Left colon (tissue), 2 donors: ENCODE results near the gene HDC. TPM values are rescaled to one million over a fixed set of nuclear protein-coding genes. Genes with fewer than 3 reads are reported as not detected.

ENCODE experiments used
- ATAC-seq: fragments of 200-7000 bp; cut with Tn5 transposase; one replicate; pipeline ENCODE4 v1.9.1; 2020; ENCODE audit warnings: mild to moderate bottlenecking, moderate library complexity
- DNase-seq, 2 donors: peaks; one replicate each; pipeline ENCODE4 v3.0.0-alpha.2; 2020
- intact Hi-C, 2 donors: fragments of 100-400 bp; cut with DNase I in 1 of 2; cut with micrococcal nuclease in 1 of 2; formaldehyde crosslinking; loops; one replicate each; pipeline versions ENCODE4 v1.11.2 to v1.14.0; 2022; cut with DNase I, micrococcal nuclease
- long read RNA-seq: library from polyadenylated mRNA; unstranded; transcript quantifications from one replicate; pipeline ENCODE4 v2.0.0, GENCODE V29; 2021
- total RNA-seq, 2 donors: library from RNA; stranded (reverse); fragmentation: NEBNext Ultra II Directional; extraction: Animal tissue kit (Norgen Biotek cat#: 25700); gene quantifications; one replicate each; pipeline ENCODE4 v1.2.1, GENCODE V29; 2021
- donor health status: DM: no; HTN: no; CAD: no.
- donor health status: DM: yes; HTN: yes; CAD: no.

The HDC gene, protein sequence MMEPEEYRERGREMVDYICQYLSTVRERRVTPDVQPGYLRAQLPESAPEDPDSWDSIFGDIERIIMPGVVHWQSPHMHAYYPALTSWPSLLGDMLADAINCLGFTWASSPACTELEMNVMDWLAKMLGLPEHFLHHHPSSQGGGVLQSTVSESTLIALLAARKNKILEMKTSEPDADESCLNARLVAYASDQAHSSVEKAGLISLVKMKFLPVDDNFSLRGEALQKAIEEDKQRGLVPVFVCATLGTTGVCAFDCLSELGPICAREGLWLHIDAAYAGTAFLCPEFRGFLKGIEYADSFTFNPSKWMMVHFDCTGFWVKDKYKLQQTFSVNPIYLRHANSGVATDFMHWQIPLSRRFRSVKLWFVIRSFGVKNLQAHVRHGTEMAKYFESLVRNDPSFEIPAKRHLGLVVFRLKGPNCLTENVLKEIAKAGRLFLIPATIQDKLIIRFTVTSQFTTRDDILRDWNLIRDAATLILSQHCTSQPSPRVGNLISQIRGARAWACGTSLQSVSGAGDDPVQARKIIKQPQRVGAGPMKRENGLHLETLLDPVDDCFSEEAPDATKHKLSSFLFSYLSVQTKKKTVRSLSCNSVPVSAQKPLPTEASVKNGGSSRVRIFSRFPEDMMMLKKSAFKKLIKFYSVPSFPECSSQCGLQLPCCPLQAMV
- total RNA-seq = 1 to 10 TPM in 1 of 2 donors, under 1 TPM in 1; 0.40 to 2.6 TPM
- long read RNA-seq = 0 reads

DNA sequence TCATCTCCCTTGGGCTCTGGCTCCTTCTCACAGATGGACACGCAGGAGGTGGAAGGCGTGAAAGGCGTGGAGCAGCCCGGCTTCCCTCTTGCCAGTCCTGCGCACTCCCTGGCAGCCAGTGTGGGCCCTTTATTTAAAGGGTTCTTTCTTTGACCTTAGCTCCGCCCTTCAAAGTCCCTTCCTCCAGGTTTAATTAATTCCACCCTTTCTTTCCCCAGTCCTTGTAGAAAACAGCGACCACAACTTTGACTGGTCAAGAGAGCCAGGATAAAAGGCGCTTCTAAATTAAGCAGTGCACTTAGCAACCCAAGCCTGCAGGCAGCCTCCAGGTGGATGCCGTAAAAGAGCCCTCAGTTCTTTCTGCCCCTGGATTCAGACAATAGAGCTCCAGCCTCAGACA, at the start of gene HDC:
TSS of gene HDC (minus strand) at position 107 of the 400 bp plus-strand sequence. CDS start at position 4, 103 bp downstream.
- ATAC-seq (no peak), DNase-seq (no peak)
- intact Hi-C loops = no loop called here

DNA sequence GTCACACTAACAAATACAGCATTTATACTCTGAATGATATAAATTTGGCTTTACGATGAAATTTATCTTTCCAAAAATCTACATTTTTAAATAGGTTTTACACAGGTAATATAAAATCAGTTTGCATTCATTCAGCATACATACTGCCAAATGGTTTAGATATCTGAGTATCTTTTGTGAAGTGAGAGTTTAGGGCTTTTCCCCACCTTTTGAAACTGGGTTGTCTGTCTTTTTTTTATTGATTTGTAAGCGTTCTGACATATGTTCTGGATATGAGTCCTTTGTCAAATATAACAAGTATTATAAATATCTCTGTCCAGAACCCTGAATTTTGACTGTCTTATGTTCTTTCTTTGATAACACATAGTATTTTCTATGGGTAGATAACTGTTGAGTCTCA, 47.1 kb upstream of the HDC start:
- intact Hi-C loops = no loop called here
- ATAC-seq = no peak
- DNase-seq = no peak

DNA sequence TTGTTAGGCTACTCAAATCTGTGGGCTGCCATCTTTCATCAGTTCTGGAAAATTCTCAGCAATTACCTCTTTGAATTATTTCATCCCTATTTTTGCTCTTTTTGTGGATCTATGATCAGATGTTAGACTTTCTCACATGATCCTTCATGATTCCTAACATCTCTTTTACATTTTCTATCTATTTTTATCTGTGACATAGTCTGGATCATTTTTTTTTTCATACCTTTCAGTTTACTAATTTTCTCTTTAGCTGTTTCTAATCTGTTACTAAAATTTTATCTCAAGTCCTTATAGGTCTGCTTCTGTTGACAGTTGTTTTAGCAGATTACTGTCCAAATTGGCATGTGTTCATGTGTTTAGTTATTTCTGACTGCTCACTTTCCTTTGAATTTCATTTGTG, 42.3 kb upstream of the HDC start:
- DNase-seq (no peak), ATAC-seq (no peak)
- intact Hi-C loops = no loop called here

DNA sequence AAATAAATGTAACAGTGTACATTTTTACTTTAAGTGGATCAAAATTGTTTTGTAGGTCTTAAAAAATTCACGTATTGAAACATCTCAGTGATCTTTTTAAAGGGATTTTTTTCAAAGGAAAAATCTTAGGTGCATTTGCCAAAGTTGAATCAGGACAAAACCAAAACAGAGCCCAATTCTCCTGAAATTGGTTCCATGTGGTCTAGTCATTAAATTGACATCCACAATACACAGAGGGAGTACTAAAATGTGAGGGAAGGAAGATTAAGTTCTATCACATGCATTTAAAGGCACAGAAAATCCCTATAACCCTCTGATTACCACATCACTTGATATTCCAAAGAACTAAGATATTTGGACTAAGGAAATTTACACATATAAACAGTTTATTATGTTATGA, 39.3 kb upstream of the HDC start:
- intact Hi-C loops = no loop called here
- ATAC-seq (no peak), DNase-seq (no peak)

DNA sequence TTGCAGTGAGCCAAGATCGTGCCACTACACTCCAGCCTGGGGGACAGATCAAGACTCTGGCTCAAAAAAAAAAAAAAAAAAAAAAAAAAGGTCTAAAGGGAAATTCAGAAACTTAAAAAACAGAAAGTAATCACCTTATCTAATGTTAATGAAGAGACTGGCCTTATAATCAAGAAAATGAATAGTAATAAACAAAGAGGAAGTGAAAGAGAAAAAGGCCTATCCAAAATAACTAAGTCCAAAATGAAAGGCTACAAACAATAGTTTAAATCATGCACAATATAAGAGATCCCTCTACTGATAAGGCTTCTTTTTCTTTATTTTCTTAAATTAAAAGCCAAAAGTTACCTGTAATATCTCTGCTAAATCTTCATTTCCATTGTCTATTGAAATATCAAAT, 37.1 kb upstream of the HDC start:
- no peak for ATAC-seq
- intact Hi-C loops = no loop called here

DNA sequence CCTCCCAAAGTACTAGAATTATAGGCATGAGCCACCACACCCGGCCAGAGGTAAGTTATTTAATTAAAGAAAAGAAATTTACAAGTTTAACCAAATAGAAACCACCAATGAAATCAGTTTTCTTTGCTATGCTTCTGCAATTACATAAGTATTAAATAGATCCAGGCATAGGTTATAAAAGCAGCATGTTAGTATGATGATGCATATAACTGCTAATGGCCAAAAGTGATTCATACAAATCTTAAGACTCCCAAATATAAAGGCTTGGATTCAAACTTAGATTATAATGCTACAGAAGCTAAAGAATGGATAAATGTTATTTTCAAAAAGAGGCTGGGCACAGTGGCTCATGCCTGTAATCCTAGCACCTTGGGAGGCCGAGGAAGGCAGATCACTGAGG, 32.8 kb upstream of the HDC start:
- intact Hi-C loops = loop anchor here in 1 of 2 donors (10.0 kb wide), 1 partner anchor 64 kb away; no protein-coding TSS in a partner anchor
- DNase-seq = no peak

More for the DNA sequence above, 37.1 kb upstream of the HDC start:
- DNase-seq = no peak

DNA sequence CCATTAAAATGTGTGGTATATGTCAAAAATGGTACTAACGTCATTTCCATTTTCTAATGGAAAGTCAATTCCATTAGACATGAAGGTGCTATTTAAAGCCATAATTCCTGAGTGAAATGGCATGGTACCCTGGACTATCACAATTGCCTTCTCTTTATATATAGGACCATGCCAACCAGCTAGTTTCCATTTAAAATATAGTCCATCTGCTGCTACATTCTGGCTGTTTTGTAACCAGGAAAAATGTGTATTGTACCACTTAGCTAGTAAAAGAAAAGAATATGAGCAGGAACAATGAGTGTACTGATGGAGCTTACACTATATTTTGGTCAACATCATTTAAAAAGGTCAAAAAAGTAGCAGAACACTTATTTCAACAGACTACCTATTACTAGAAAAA, 30.4 kb upstream of the HDC start:
- DNase-seq (no peak), ATAC-seq (no peak)
- intact Hi-C loops = loop anchor here in 1 of 2 donors (10.0 kb wide), 1 partner anchor 61 kb away; no protein-coding TSS in a partner anchor

More for the DNA sequence above, 32.8 kb upstream of the HDC start:
- ATAC-seq = no peak

DNA sequence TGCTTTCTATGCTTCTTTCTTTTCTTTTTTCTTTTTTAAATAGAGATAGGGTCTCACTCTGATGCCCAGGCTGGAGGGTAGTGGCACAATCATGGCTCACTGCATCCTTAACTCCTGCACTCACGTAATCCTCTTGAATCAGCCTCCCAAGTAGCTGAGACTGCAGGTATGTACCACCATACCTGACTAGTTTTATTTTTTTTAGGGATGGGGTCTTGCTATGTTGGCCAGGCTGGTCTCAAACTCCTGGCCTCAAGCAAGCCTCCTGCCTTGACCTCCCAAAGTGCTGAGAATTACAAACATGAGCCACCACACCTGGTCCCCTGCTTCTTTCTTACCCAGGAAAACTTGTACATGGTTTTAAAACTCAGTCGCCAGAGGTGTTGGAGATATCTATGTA, 24.2 kb upstream of the HDC start:
- ATAC-seq = no peak
- no peak for DNase-seq
- intact Hi-C loops = loop anchor here in 1 of 2 donors (10.0 kb wide), 1 partner anchor 55 kb away; no protein-coding TSS in a partner anchor

DNA sequence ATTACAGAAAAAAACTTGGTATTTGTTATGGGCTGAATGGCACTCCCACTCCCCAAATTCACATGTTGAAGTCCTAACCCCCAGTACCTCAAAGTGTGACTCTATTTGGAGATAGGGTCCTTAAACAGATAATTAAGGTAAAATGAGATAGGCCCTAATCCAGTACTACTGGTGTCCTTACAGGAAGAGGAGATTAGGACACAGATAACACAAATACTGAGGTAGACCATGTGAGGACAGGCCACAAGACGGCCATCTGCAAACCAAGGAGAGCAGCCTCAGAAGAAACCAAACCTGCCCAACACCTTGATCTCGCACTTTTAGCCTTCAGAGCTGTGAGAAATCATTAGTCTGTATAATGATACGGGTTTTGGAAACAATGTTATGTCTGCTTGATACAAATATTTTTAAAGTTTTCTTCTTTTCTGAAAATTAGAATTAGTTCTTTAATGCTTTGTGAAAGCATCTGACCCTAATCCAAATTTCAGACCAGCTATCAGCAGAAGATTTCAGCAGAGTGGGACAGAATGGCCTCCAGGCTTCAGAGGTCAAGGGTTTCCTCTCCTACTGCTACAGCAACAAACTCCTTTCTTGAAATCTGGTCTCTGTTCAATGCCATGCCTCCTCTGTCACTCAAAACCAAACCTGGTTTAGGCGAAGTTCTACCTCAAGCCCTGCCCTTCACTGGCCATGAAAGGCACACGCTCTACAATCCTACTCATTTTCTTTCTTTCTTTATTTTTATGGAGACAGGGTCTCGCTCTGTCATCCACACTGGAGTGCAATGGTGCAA, 22.0 kb upstream of the HDC start:
- no peak for ATAC-seq
- intact Hi-C loops = no loop called here
- no peak for DNase-seq

DNA sequence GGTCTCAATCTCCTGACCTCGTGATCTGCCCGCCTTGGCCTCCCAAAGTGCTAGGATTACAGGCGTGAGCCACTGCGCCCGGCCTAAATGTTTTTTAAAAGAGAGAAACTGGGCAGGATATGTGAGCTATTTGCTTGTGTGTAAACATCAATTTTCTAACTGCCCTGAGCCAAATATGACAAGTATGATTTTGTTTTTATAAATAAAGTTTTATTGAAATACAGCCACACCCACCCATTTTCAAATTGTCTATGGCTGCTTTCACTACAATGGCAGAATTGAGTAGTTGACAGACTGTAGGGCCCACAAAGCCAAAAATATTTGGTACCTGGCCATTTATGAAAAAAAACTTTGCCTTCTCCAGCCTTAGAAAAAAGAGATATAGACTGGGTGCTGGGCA, 15.9 kb upstream of the HDC start:
- intact Hi-C loops = no loop called here
- ATAC-seq = no peak
- DNase-seq = no peak

DNA sequence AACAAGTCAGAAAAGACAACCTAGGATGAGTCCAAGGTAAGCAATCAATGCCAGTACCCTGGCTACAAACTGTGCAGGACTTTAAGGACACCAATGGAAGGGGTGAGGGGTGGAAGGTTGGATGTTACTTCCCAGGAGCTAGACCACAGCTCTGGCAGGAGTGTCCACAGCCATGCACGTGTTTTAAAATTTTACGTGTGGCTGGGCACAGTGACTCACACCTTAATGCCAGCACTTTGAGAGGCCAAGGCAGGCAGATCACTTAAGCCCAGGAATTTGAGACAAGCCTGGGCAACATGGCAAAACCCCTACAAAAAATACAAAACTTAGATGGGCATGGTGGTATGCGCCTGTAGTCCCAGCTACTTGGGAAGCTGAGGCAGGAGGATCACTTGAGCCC, 14.7 kb upstream of the HDC start:
- intact Hi-C loops = no loop called here
- no peak for DNase-seq
- ATAC-seq = no peak

DNA sequence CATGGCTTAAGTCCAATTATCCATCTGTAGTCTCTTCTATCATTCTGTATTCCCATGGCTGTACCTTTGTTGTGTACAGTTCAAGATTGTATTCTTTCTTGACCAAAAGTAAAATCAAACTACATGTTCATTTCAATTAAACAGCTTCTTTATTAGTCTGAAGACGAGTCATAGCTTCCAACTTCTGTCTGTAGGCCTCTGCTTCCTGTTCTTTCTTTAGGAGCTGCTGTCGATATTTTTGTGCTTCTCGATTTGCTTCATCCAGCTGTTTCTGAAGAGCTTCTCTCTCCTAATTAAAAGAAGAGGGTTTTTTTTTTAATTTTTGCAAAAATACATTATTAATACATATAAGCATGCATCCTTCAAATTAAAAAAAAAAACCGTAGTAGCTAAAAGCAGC, 13.0 kb upstream of the HDC start:
- ATAC-seq (no peak), DNase-seq (no peak)
- intact Hi-C loops = no loop called here

DNA sequence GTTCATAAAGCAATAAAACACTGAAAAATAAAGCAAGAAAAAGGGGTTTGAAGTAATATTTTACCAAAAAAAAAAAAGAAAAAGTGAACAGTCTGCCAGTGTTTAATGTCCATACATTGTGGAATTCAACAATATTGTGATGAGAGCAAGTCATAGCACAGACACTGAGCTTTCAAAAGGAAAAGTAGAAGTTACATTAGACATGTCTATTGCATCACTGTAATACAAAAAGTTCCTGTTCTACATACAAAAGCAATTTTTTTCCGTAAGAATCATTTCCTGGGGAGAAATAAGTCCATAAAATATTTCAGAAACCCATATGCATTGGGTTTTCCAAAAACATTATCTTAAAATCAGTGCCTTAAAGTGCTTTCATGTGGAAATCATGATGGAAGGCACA, 11.8 kb upstream of the HDC start:
- DNase-seq (no peak), ATAC-seq (no peak)
- intact Hi-C loops = no loop called here

DNA sequence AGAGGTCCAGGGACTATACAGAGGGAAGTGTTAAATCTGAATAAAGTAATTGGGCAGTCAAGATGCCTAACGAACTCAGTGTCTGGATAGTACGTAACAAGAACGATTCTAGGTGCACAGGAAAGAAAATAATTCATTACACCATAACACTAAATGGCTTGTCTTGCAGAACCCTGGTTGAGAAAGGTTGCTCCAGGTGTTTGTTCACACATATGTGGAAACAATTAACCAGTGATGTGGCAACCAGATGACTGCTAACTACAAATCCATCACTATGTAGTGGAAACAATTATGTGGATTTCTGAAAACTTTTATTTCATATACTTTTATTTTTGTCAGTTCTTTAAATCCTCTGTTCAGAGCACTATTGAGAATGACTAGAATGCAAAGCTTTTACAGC, 10.4 kb upstream of the HDC start:
- DNase-seq = no peak

DNA sequence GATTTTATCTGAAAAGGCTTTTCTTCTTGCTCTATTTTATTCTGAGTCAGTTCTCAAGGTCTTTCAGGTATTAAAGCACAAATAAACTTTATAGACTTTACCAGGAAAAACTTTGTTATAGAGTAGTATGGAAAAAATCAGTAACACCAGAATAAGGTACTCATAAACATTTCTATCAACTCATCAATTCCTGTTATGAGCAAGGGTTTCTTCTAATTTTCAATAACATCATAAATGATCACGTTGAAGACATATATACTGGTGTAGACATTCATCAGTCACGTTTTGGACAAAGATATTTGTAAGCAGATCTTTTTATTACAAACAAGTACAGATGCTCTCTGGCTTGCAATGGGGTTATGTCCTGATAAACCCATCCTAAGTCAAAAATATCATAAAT, 9.6 kb upstream of the HDC start:
- no peak for DNase-seq

More for the DNA sequence above, 10.4 kb upstream of the HDC start:
- intact Hi-C loops = no loop called here
- no peak for ATAC-seq

DNA sequence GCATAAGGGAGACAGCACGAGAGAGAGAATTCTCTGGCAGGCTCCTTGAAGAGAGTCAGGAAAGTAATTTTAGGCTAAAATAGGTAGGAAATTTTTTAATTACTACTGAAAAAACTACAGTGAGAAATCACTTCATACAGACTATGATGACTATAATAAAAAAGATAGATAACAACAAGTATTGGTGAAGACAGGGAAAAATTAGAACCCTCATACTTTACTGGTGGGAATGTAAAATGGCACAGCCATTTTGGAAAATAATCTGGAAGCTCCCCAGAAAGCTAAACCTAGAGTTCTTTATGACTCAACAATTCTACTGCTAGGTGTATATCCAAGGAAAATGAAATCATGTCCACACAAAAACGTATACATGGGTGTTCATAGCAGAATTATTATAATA, 2.1 kb upstream of the HDC start:
- intact Hi-C loops = no loop called here
- DNase-seq (no peak), ATAC-seq (no peak)

More for the DNA sequence above, 9.6 kb upstream of the HDC start:
- intact Hi-C loops = no loop called here
- no peak for ATAC-seq

DNA sequence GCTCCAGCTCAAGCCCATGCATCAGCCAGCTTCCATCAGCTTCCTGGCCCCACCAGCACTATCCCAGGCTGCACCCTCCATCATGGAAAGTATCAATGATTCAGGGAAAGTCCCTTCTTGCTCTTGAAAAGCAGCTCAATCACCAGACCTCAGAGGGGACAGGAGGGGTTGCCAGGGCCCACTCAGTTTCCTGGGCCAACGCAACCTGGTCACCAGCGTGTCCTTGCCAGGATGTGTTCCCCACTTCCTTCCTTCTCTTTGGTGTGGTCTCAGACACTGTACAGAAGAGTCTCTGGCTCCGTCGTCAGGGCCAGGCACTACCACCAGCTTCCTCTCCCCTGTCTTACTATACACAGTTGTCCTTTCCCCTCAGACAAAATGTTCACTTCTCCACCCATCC, 3.0 kb downstream of the HDC start:
- intact Hi-C loops = no loop called here
- ATAC-seq = no peak
- DNase-seq = no peak

DNA sequence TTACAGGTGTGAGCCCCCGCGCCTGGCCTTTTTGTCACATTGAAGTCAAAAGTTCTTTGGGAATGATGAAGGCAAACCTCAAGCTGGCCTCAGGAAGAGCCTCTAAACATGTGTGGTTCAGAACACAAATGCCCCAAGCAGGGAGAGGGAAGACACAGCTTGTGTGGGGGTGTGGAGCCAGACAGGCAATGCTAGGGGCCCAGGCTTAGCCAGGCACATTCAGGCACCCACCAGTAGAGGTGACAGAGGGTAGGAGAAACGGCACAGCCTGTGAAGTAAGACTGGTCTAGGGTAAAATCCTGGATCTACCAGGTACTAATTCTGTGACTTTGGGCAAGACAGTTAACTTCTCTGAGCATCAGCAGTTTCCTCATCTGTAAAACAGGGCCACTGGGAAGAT, 3.5 kb downstream of the HDC start:
- ATAC-seq = no peak
- no peak for DNase-seq
- intact Hi-C loops = no loop called here

DNA sequence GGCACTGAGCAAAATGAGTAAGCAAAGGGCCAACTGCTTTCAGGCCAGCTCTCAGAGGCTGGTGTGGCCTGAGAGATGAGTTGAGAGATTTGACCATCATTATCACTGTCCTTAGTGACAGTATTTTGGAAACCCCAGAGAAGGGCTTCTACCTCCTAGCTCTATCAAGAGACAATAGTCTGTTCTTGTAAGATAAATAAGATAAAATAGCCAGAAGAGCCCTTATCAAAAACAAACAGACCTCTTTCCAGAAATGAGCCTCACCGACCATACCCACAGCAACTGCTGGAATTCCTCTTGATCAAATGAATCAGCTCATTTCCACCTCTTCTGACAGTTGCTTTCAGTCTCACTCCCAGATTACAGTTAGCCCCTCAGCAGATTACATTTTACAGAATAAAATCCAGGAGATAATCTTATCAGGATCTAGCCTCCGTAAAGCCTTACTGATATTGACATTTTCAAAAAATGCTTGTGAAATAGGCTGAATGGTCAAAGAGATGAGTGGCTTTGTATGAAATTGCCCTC, 4.5 kb downstream of the HDC start:
- DNase-seq = no peak
- no peak for ATAC-seq
- intact Hi-C loops = no loop called here
